ENCODE data around the gene MSH5.

GRCh38 chr6:31723245-31723979 lies 16.4 kb upstream of the MSH5 start, which contains the start of gene MPIG6B:
- TF ChIP-seq, protein P1, sequence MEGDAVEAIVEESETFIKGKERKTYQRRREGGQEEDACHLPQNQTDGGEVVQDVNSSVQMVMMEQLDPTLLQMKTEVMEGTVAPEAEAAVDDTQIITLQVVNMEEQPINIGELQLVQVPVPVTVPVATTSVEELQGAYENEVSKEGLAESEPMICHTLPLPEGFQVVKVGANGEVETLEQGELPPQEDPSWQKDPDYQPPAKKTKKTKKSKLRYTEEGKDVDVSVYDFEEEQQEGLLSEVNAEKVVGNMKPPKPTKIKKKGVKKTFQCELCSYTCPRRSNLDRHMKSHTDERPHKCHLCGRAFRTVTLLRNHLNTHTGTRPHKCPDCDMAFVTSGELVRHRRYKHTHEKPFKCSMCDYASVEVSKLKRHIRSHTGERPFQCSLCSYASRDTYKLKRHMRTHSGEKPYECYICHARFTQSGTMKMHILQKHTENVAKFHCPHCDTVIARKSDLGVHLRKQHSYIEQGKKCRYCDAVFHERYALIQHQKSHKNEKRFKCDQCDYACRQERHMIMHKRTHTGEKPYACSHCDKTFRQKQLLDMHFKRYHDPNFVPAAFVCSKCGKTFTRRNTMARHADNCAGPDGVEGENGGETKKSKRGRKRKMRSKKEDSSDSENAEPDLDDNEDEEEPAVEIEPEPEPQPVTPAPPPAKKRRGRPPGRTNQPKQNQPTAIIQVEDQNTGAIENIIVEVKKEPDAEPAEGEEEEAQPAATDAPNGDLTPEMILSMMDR (IDR thresholded peaks at IDR 0.05): no peak
- no peak for TF ChIP-seq POLR2A (IDR thresholded peaks at IDR 0.05)
